ENCODE data around the gene GLCCI1.
"Not testable (repeated sequence)": the region's sequence is repeated elsewhere in the genome, so short reads cannot be mapped to it uniquely, and the experiment has no call there.

Gene GLCCI1

GRCh38 chr7:8056439-8056838 is 87.8 kb downstream of the GLCCI1 start:
- no peak for DNase-seq

DNA sequence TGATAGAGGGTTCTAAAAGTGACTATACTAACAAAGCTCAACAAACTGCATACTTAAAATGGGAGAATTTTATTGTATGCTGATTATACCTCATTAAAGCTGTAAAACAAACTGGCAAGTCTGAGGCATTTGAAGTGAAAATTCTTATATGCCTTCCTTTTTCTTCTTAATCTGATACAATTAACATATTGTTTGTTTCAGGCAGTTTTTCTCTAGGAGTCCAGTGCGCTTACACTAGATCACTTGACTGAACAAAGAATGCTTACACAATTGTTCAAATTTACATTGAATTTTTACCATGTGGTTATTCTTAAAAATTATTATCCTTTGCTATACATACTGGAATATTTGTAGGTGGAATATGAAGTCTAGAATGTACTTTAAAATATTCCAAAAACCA is 89.0 kb downstream of the GLCCI1 start:
- no peak for DNase-seq

GRCh38 chr7:8058322-8058721 is 89.7 kb downstream of the GLCCI1 start:
- DNase-seq = no peak

DNA sequence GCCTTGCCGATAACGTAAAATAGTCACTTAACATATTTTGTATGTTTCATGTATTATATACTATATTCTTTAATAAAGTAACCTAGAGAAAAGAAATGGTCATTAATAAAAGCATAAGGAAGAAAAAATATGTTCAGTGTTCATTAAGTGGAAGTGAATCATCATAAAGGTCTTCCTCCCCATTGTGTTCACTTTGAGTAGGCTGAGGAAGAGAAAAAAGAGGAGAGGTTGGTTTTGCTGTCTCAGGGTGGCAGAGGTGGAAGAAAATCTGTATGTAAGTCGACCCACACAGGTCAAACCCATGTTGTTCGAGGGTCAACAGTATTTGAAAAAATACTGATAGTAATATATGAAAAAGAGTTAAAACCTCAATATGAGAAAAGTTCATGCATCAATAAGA is 90.3 kb downstream of the GLCCI1 start:
- DNase-seq = no peak

- DNase-seq = no peak
Measured at GRCh38 chr7:8060241-8060640, 91.6 kb downstream of the GLCCI1 start.

GRCh38 chr7:8063300-8063699 is 94.7 kb downstream of the GLCCI1 start:
- DNase-seq = not testable (repeated sequence)

GRCh38 chr7:8063706-8064297 is 95.2 kb downstream of the GLCCI1 start:
- no peak for DNase-seq

DNA sequence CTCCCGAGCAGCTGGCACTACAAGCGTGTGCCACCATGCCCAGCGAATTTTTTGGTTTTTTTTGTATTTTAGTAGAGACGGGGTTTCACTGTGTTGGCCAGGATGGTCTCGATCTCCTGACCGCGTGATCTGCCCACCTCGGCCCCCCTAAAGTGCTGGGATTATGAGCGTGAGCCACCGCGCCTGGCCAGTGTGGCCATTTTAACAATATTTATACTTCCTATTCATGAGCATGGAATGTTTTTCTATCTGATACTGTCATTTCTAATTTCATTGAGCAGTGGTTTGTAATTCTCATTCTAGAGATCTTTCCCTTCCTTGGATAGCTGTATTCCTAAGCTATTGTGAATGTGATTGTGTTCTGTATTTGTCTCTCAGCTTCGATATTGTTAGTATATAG is 96.2 kb downstream of the GLCCI1 start:
- DNase-seq = no peak

GRCh38 chr7:8065356-8065813 is 96.8 kb downstream of the GLCCI1 start:
- DNase-seq = no peak

- DNase-seq = no peak
Measured at GRCh38 chr7:8068892-8069686, 100.5 kb downstream of the GLCCI1 start.

DNA sequence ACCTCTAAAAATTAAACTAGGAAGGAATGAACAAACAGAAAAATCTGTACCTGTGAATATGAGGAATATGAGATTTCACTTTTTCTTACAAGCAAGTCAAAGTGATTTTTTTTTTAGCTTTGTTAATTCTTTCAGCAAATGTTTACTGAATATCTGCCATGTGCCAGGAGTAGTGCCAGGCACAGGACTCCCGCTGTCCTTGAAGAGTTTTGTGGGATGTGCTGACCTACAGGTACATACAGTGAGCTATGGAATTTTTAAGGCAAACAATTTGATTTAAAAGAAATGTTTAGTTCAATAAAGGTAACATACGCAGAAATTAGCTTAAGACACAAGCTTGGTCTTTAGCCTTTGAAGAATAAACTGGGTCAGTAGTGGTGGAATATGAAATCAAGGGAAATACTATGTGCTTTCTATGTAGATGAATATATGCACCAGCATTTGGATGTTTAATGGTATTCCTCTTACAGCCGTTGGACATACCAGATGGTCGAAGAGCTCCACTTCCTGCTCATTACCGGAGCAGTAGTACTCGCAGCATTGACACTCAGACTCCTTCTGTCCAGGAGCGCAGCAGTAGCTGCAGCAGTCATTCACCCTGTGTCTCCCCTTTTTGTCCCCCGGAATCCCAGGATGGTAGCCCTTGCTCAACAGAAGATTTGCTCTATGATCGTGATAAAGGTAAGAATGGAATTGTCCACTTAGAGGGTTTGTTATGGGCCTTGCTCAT is 102.0 kb downstream of the GLCCI1 start:
- DNase-seq = no peak

DNA sequence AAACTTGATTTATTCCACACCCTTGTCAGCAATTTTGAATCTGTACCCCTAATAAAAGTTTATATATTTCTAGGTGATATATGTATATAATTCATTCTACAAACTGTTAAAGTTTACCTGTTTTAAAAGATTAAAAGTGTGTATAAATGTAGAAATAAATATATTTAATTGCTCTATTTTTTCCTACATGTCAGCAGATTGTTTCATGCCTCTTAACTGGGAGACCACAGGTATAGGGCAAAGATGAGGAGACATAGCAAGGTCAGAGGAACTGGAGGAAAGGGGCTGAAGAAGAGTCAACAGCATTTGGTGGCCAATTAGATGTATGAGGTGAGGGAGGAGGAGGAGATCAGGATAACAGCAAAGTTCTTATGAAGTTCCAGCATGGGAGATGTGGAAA is 109.8 kb downstream of the GLCCI1 start:
- no peak for DNase-seq

DNA sequence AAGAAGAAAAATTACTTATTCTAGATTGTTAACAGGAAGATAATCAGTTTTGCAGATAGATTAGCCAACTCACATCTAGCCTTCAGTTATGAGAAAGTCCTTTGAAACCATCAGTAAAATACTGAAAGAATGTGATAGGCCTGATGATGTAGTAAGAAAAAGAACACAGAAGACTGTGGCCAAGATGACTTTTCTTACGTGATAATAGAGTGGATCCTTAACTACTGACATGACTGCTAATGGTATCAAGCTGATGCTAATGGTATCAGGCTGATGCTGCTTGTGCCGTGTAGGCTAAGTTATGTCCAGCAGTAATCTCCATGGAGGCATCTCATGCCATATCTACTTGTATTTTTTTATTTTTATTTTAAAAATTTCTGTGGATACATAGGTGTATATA is 114.2 kb downstream of the GLCCI1 start:
- no peak for DNase-seq

DNA sequence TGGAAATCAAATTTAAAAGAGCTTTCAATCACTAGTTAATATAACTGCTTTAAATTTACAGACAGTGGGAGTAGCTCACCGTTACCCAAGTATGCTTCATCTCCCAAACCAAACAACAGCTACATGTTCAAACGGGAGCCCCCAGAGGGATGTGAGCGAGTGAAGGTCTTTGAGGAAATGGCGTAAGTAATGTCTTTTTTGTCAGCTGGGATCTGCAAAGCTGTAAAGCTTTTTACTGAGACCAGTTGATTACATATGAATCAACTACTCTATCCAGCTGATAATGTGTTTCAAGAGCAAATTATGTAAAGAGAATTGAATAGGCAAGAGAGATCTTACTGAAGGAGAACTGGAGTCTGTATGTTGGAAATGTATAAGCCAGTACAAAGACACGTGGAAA is 116.2 kb downstream of the GLCCI1 start:
- DNase-seq = no peak

DNA sequence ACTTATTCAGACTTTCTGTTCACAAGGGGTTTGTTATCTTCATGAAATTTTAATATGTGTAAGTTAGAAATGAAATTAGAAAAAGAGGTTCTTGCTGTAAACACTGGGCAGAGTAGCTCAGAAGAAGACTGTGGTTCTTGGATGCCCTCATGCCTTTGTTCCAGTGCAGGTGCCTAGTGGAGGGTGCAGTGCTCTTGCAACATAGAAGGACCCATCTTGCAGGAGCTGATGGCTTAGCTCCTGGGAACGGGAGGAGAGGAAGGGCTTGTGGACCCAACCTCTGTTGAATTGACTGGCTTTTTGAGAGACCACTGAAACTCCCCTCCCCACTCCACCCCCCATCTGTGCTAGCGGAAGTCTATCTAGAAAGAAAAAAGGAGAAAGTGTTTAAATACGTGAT is 116.8 kb downstream of the GLCCI1 start:
- DNase-seq = no peak

DNA sequence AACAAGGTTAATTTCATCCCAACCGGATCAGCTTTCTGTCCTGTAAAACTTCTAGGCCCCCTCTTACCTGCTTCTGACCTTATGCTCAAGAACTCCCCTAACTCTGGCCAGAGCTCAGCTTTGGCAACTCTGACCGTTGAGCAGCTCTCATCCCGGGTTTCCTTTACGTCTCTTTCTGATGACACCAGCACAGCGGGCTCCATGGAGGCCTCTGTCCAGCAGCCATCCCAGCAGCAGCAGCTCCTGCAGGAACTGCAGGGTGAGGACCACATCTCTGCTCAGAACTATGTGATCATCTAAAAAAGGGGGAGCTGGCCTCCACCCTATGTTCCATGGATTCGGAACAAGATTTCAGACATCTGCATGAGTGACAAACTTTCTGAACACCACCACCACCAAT is 117.6 kb downstream of the GLCCI1 start:
- no peak for DNase-seq

DNA sequence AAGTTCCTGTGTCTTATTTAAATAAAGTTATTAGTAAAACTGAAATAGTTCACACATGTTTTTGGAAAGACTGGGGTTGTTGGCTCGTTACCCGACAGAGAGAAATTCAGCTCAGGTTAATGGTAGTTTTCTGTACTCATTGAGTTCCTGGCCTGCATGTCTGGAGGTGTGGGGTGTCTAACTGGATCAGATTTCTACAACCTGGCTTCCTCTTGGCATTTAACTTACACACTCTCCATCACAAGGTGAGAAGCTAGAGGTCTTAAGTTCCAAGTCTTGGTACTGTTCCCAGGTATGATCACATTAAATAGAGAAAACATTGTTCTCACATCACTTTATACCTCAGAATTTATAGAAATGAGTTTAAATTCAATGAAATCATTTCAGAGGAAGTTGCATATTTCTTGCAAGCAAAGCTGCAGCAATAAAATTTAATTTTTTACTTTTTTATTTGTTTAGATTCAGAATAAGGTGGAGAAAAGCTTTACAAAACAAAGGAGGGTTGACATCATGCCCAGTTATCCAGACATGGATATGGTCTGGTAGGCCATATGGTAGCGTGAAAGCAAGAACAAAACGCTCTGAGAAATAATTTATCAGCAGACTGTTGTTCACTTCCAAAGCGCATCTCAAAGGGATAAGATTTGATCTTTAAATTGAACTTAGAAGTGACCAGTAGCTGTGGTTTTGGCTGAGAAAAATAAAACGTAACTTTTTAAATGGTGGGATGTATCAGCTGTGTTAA is 120.6 kb downstream of the GLCCI1 start:
- DNase-seq = no peak

GRCh38 chr7:8092140-8092539 is 123.5 kb downstream of the GLCCI1 start:
- DNase-seq = no peak

- DNase-seq = no peak
Measured at GRCh38 chr7:8094164-8095140, 125.9 kb downstream of the GLCCI1 start.

DNA sequence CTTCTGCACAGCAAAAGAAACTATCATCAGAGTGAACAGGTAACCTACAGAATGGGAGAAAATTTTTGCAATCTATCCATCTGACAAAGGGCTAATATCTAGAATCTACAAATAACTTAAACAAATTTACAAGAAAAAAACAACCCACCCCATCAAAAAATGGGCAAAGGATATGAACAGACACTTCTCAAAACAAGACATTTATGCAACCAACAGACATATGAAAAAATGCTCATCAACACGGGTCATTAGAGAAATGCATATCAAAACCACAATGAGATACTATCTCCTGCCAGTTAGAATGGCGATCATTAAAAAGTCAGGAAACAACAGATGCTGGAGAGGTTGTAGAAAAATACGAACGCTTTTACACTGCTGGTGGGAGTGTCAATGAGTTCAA is 132.7 kb downstream of the GLCCI1 start:
- DNase-seq = not testable (repeated sequence)

GRCh38 chr7:8103282-8103681 is 134.7 kb downstream of the GLCCI1 start:
- no peak for DNase-seq
